ENCODE data around the gene SHROOM1.
"Not testable (repeated sequence)": the region's sequence is repeated elsewhere in the genome, so short reads cannot be mapped to it uniquely, and the experiment has no call there.

SHROOM1 gene

DNA sequence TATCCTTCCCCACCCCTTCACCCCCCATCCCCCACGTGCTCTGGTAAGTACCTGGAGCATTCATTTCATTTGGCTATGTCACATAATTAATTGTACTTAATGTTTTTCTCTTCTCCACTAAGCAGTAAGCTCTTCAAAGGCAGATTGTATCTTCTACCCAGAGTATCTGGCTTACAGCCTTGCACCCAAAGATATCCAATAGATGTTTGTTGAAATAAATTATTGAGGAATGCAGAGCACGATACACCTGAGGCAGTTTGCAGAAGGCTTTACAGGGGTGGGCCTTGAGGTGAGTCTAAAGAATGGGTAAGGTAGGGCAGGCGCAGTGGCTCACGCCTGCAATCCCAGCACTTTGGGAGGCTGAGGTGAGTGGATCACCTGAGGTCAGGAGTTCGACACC, 19.8 kb downstream of the SHROOM1 start:
- no peak overlapping the region for H3K27ac ChIP-seq
- TF ChIP-seq, protein P1, sequence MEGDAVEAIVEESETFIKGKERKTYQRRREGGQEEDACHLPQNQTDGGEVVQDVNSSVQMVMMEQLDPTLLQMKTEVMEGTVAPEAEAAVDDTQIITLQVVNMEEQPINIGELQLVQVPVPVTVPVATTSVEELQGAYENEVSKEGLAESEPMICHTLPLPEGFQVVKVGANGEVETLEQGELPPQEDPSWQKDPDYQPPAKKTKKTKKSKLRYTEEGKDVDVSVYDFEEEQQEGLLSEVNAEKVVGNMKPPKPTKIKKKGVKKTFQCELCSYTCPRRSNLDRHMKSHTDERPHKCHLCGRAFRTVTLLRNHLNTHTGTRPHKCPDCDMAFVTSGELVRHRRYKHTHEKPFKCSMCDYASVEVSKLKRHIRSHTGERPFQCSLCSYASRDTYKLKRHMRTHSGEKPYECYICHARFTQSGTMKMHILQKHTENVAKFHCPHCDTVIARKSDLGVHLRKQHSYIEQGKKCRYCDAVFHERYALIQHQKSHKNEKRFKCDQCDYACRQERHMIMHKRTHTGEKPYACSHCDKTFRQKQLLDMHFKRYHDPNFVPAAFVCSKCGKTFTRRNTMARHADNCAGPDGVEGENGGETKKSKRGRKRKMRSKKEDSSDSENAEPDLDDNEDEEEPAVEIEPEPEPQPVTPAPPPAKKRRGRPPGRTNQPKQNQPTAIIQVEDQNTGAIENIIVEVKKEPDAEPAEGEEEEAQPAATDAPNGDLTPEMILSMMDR (conservative IDR thresholded peaks at IDR 0.05): no peak

DNA sequence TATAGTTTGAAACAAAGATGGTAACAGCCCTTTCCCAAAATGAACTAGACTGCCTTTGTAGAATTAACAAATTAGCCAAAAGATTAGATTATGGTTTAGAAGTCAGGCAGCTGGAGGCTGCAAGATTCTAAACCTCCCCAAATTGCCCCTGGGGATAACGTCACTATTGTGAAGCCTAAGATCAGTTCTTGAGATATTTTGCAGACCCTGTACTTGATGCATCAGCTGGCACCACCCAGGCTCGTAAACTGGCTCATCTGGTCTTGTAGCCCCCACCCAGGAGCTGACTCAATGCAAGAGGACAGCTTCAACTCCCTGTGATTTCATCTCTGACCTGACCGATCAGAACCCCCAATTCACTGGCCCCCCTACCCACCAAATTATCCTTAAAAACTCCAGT, 21.6 kb downstream of the SHROOM1 start:
- H3K27ac ChIP-seq: peak overlapping the region; percentile 81
- TF ChIP-seq, protein P1 (conservative IDR thresholded peaks at IDR 0.05): no peak

DNA sequence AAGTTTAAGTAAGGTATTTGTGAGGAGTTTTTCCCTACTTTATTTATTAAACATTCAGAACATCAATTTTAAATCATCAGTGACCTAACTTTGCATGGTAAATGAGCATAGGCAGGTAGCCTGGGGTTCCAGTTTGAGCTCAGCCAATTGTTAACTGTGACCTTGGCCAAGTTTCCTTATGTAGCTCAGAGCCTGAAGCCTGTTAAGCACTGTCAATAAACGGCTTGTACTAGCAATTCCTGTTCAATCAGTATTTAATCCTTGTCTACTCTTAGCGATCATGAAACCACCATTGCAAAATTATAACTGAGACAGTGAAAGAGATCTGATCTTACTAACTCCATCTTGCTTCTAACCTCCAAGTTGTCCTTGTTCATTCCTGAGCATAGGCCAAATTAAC, 22.0 kb downstream of the SHROOM1 start:
- TF ChIP-seq, protein P1 (conservative IDR thresholded peaks at IDR 0.05): no peak
- H3K27ac ChIP-seq: peak overlapping the region; percentile 81

DNA sequence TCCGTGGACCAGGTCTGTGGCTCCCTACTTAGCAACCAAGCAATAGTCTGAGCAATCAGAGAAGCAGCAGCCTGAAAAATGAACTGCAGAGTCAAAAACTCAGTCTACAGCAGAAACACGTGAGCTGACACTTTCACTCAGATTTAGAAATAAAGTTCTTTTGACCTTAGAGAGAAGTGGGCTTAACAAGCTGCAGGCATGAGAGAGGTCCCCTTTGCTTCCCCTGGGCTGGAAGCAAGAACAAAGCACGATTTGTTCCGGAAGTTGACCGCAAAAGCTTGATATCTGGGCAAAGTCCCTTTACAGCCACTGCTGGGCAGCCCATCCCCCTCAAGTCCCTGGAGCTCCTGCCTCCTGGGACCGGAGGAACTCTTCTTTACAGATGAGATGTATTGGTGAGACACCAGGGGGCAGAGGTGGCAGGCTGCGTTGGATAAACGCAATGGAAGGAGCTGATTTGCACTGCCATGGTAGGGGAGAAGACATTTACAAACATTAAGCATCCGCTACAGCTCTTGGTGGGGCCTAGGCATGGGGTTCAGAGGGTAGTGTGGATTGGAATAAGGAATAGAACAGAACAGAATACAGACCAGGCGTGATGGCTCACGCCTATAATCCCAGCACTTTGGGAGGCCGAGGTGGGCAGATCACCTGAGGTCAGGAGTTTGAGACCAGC, 23.1 kb downstream of the SHROOM1 start:
- TF ChIP-seq, protein P1 (conservative IDR thresholded peaks at IDR 0.05): peak; percentile 14; the same call in 1 of the 2 replicates

DNA sequence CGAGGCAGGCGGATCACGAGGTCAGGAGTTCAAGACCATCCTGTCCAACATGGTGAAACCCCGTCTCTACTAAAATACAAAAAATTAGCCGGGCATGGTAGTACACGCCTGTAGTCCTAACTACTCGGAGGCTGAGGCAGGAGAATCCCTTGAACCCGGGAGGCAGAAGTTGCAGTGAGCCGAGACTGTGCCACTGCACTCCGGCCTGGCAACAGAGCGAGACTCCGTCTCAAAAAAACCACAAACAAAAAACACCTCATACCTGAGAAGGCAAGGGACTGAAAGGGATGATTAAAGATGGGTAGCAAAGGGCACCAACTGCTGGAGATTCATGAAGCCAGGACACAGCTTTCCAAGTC, 23.7 kb downstream of the SHROOM1 start:
- peak overlapping the region; percentile 81 for H3K27ac ChIP-seq

More for the DNA sequence above, 23.1 kb downstream of the SHROOM1 start:
- H3K27ac ChIP-seq: peak overlapping the region; percentile 81

DNA sequence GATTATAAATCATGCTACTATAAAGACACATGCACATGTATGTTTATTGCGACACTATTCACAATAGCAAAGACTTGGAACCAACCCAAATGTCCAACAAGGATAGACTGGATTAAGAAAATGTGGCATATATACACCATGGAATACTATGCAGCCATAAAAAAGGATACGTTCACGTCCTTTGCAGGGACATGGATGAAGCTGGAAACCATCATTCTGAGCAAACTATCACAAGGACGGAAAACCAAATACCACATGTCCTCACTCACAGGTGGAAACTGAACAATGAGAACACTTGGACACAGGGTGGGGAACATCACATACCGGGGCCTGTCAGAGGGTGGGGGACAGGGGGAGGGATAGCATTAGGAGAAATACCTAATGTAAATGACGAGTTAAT, 24.6 kb downstream of the SHROOM1 start:
- H3K27ac ChIP-seq: not testable (repeated sequence)

DNA sequence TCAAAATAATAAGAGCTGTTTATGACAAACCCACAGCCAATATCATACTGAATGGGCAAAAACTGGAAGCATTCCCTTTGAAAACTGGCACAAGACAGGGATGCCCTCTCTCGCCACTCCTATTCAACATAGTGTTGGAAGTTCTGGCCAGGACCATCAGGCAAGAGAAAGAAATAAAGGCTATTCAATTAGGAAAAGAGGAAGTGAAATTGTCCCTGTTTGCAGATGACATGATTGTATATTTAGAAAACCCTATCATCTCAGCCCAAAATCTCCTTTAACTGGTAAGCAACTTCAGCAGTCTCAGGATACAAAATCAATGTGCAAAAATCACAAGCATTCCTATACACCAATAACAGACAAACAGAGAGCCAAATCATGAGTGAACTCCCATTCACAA, 26.2 kb downstream of the SHROOM1 start:
- H3K27ac ChIP-seq: not testable (repeated sequence)

DNA sequence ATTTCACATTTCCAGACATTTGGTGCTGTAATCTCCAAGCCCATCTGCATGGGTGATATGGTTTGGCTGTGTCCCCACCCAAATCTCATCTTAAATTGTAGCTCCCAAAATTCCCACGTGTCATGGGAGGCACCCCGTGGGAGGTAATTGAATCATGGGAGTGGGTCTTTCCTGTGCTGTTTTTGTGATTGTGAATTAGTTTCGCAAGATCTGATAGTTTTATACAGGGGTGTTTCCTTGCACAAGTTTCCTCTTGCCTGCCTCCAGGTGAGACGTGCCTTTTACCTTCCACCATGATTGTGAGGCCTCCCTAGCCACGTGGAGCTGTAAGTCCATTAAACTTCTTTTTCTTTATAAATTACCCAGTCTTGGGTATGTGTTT, 27.8 kb downstream of the SHROOM1 start:
- H3K27ac ChIP-seq: not testable (repeated sequence)

DNA sequence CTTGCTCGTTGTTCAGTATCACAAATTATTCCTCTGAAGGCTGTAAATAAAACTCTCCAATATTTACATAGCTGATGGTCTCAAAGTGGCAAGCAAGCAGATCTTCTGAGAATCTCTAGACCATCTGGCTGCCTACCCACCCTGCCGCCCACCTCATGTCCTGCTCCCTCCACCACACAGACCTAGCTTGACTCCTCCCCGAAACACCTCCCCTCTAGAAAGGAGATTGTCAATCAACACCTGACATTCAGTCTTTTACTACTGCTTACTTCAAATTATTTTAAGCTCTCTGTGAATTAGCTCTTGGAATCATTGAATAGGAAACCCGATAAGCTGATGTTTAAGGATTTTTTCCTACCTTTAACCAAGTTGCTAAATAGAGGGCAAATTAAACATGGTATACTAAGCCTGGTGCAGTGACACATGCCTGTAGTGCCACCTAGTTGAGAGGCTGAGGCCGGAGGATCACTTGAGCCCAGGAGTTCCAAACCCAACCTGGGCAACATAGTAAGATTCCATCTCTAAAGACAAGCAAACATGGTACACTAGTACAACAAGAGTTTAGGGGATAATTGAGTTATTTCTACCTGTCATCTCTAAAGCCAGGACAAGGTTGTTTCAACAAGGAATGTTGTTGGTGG, 28.3 kb downstream of the SHROOM1 start:
- H3K27ac ChIP-seq: no peak overlapping the region
- TF ChIP-seq, protein P1 (conservative IDR thresholded peaks at IDR 0.05): no peak

DNA sequence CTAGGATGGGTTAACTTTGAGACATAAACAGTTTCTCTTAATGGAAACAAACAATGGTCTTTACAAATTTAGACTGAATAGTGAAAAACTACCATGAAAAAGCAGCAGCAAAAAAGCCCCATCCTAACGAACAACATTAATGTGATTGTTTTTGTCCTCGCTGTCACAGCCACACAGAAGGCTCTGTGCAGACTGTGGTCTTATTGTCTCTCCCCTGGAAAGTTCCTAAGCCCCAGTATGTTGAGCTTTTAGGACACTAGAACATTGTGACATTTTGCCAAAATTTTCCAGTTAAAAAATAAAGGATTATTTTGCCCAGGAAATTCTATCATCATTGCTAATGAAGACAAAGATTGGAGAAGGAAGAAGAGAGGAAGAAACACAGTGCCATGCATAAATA, 29.9 kb downstream of the SHROOM1 start:
- TF ChIP-seq, protein P1 (conservative IDR thresholded peaks at IDR 0.05): no peak
- H3K27ac ChIP-seq: no peak overlapping the region
